GM23338 (cell line): ENCODE measurements around the gene SRP14. TPM values are rescaled to one million over a fixed set of nuclear protein-coding genes. Genes with fewer than 3 reads are reported as not detected.

Source experiments
- ATAC-seq: fragments of 200-7000 bp; cut with Tn5 transposase; 3 replicates; pipeline ENCODE4 v1.9.1; 2020
- DNase-seq: peaks from one replicate; pipeline ENCODE4 v3.0.0-alpha.2; 2015; ENCODE audit warnings: low spot score
- H2AFZ ChIP-seq: fragments of 200-600 bp; sonication (generic); 2 replicates; pipeline ENCODE4 v1.8.0; 2016; ENCODE audit warnings: antibody characterized with exemption, mild to moderate bottlenecking, moderate library complexity
- H3F3A ChIP-seq: fragments of 200-600 bp; sonication (generic); replicated peaks from 2 replicates; pipeline ENCODE4 v1.8.0; 2017; ENCODE audit warnings: antibody characterized with exemption, mixed run types, low read depth
- H3K27ac ChIP-seq: fragments of 200-600 bp; sonication (generic); 2 replicates; pipeline ENCODE4 v1.6.1; 2016; ENCODE audit warnings: low read depth
- H3K27me3 ChIP-seq: fragments of 200-600 bp; sonication (generic); 2 replicates; pipeline ENCODE4 v1.8.0; 2016; ENCODE audit warnings: mild to moderate bottlenecking, mixed run types, moderate library complexity; ENCODE audit not compliant: insufficient read depth
- H3K36me3 ChIP-seq: fragments of 200-600 bp; sonication (generic); 2 replicates; pipeline ENCODE4 v1.8.0; 2016; ENCODE audit warnings: mild to moderate bottlenecking; ENCODE audit not compliant: insufficient read depth
- H3K4me1 ChIP-seq: fragments of 200-600 bp; sonication (generic); 2 replicates; pipeline ENCODE4 v1.8.0; 2016; ENCODE audit warnings: mild to moderate bottlenecking, moderate library complexity; ENCODE audit not compliant: insufficient read depth
- H3K4me2 ChIP-seq: fragments of 200-600 bp; sonication (generic); 2 replicates; pipeline ENCODE4 v1.7.1; 2017; ENCODE audit warnings: mixed run types
- H3K4me3 ChIP-seq: fragments of 200-600 bp; sonication (generic); 2 replicates; pipeline ENCODE4 v1.6.1; 2016; ENCODE audit warnings: mixed run types
- H3K79me2 ChIP-seq: fragments of 200-600 bp; sonication (generic); replicated peaks from 2 replicates; pipeline ENCODE4 v1.8.0; 2017; ENCODE audit warnings: mild to moderate bottlenecking; ENCODE audit not compliant: insufficient read depth
- H3K9me2 ChIP-seq: fragments of 200-600 bp; sonication (generic); 2 replicates; pipeline ENCODE4 v1.8.0; 2017; ENCODE audit not compliant: insufficient read depth
- H4K20me1 ChIP-seq: fragments of 200-600 bp; sonication (generic); replicated peaks from 2 replicates; pipeline ENCODE4 v1.8.0; 2017; ENCODE audit warnings: mild to moderate bottlenecking; ENCODE audit not compliant: insufficient read depth
- H3K27ac Mint-ChIP-seq: 2 replicates; pipeline ENCODE4 v1.8.0; 2020; ENCODE audit warnings: inconsistent platforms, mild to moderate bottlenecking, moderate library complexity, mixed read lengths
- H3K27me3 Mint-ChIP-seq: 3 replicates; pipeline ENCODE4 v1.8.0; 2022; ENCODE audit warnings: low read depth, mild to moderate bottlenecking, moderate library complexity, mixed read lengths, inconsistent platforms; ENCODE audit not compliant: insufficient read depth, poor library complexity
- H3K36me3 Mint-ChIP-seq: 3 replicates; pipeline ENCODE4 v1.8.0; 2021; ENCODE audit warnings: low read depth, mild to moderate bottlenecking, inconsistent platforms, moderate library complexity, mixed read lengths
- H3K4me1 Mint-ChIP-seq: 3 replicates; pipeline ENCODE4 v1.8.0; 2020; ENCODE audit warnings: mild to moderate bottlenecking, inconsistent platforms, mixed read lengths
- H3K4me3 Mint-ChIP-seq: 3 replicates; pipeline ENCODE4 v1.8.0; 2021; ENCODE audit warnings: moderate library complexity, mild to moderate bottlenecking, inconsistent platforms, mixed read lengths
- H3K9me3 Mint-ChIP-seq: 3 replicates; pipeline ENCODE4 v1.8.0; 2020; ENCODE audit warnings: moderate library complexity, mild to moderate bottlenecking, inconsistent platforms, mixed read lengths
- CREB1 ChIP-seq: fragments of 250-450 bp; sonication (Bioruptor Pico); IDR thresholded peaks from 2 replicates; pipeline ENCODE4 v1.5.0; 2020; ENCODE audit warnings: low read depth, mild to moderate bottlenecking, moderate library complexity
- ETS1 ChIP-seq: IDR thresholded peaks from 2 replicates; pipeline ENCODE4 v1.6.1; 2016; ENCODE audit warnings: antibody characterized with exemption
- JUNB ChIP-seq: IDR thresholded peaks from one replicate; pipeline ENCODE4 v1.6.1; 2016; ENCODE audit warnings: antibody characterized with exemption; ENCODE audit not compliant: unreplicated experiment
- REST ChIP-seq: IDR thresholded peaks from one replicate; pipeline ENCODE4 v1.6.1; 2018; ENCODE audit warnings: antibody characterized with exemption; ENCODE audit not compliant: unreplicated experiment
- STAT1 ChIP-seq: IDR thresholded peaks from one replicate; pipeline ENCODE4 v1.6.1; 2016; ENCODE audit warnings: antibody characterized with exemption; ENCODE audit not compliant: unreplicated experiment
- ZNF114 ChIP-seq: fragments of 250-450 bp; sonication (Bioruptor Pico); IDR thresholded peaks from 2 replicates; pipeline ENCODE4 v1.5.0; 2020; ENCODE audit warnings: mild to moderate bottlenecking, moderate library complexity
- ZNF462 ChIP-seq: fragments of 250-450 bp; sonication (Bioruptor Pico); IDR thresholded peaks from 2 replicates; pipeline ENCODE4 v1.5.0; 2020; ENCODE audit warnings: mild to moderate bottlenecking, moderate library complexity
- polyA plus RNA-seq: library from polyadenylated mRNA; unstranded; fragments of >200 nt; fragmentation: Nextera tagmentation; extraction: Ambion mirVana; gene quantifications from 2 replicates; pipeline ENCODE4 v1.2.1, GENCODE V29; 2016
- total RNA-seq: library from RNA; depleted of rRNA; stranded (reverse); fragments of >200 nt; shearing (Covaris generic); gene quantifications from 2 replicates; pipeline ENCODE4 v1.2.3, GENCODE V29; 2014
- TF ChIP-seq, protein P1 (sequence below), 2 experiments: fragments of 200-600 bp in 1 of 2; sonication (generic) in 1 of 2; conservative IDR thresholded peaks; 2 replicates each; pipeline versions ENCODE4 v1.5.1 to v1.6.1; 2016 to 2017; ENCODE audit warnings: antibody characterized with exemption in 2 of 2, low read depth in 2 of 2, mild to moderate bottlenecking in 2 of 2, moderate library complexity in 1 of 2

Gene SRP14
- total and polyA plus RNA-seq, 2 experiments from 2014 or later: 249 to 1,412 TPM

DNA sequence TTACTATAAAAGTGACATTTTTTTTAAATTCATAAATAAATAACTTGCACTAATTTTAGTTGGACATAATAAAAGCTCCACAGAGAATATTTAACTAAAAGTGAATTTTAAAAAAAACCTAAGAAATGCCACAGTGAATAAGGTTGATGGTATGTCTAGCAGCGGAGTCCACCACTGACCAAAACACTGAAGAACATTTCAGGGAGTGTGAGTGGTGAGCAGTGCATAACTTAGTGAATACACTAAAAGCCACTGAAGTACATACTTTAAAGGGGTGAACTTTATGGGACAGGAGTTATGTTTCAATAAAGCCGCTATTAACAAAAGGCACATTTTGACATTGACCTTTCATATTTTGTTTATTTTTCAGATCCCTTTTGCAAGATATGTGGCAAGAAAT is 32.3 kb downstream of the SRP14 start (continued):
- TF ChIP-seq REST (no peak), CREB1 (CRISPR knock-in tag) (no peak), ZNF114 (CRISPR knock-in tag) (no peak), ETS1 (no peak)

DNA sequence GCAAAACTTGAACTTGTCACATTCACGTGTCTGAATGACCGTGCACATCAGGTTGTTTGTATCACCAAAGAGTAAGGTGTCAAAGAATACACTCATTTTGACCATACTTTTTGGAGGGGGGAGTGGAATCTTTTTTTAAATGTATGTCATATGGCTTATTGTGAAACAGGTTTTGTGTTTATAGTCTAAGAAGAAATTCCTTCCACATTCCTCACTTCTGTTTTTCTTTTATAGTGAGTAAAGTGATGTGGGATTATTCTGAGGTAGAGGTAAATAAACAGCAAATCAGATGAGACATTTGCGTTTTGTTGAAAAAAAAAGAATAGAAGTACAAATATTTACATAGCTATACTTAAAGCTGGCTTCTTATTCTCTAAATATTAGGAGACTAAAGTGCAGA is 33.0 kb downstream of the SRP14 start:
- no peak overlapping the region for H3K27ac ChIP-seq
- H3F3A ChIP-seq: no peaks in the 10 kb centered on the region; the same call in 1 of the 2 replicates
- Mint-ChIP-seq H3K4me1 (peaks cover 5% of the 10 kb centered on the region; the same call in 2 of the 3 replicates), H3K27me3 (peaks cover 5% of the 10 kb centered on the region), H3K36me3 (peaks cover 89% of the 10 kb centered on the region), H3K9me3 (no peaks in the 10 kb centered on the region), H3K27ac (no peak overlapping the region), H3K4me3 (no peak overlapping the region)
- no peaks in the 10 kb centered on the region for H3K79me2 ChIP-seq
- H3K9me2 ChIP-seq: no peaks in the 10 kb centered on the region
- H3K4me1 ChIP-seq: 0 out of 2 replicates have a peak, but pooled peaks cover 4% of the 10 kb centered on the region
- no peak overlapping the region for H3K4me2 ChIP-seq
- DNase-seq (no peak), ATAC-seq (no peak)
- H4K20me1 ChIP-seq: no peaks in the 10 kb centered on the region
- H3K27me3 ChIP-seq: no peaks in the 10 kb centered on the region
- H3K4me3 ChIP-seq: no peak overlapping the region
- H2AFZ ChIP-seq: no peak overlapping the region
- peaks cover 76% of the 10 kb centered on the region for H3K36me3 ChIP-seq
- TF ChIP-seq JUNB: no peak
- TF ChIP-seq STAT1: no peak
- no peak for TF ChIP-seq REST
- no peak for TF ChIP-seq ZNF462 (CRISPR knock-in tag)
- no peak for TF ChIP-seq ZNF114 (CRISPR knock-in tag)
- TF ChIP-seq, protein P1, sequence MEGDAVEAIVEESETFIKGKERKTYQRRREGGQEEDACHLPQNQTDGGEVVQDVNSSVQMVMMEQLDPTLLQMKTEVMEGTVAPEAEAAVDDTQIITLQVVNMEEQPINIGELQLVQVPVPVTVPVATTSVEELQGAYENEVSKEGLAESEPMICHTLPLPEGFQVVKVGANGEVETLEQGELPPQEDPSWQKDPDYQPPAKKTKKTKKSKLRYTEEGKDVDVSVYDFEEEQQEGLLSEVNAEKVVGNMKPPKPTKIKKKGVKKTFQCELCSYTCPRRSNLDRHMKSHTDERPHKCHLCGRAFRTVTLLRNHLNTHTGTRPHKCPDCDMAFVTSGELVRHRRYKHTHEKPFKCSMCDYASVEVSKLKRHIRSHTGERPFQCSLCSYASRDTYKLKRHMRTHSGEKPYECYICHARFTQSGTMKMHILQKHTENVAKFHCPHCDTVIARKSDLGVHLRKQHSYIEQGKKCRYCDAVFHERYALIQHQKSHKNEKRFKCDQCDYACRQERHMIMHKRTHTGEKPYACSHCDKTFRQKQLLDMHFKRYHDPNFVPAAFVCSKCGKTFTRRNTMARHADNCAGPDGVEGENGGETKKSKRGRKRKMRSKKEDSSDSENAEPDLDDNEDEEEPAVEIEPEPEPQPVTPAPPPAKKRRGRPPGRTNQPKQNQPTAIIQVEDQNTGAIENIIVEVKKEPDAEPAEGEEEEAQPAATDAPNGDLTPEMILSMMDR (conservative IDR thresholded peaks at IDR 0.05; ENCODE audit: low read depth in 2 of 2): no peak
